ENCODE data around the gene FGF14.

FGF14 gene

GRCh38 chr13:101982903-101983302 is 418.9 kb downstream of the FGF14 start:
- TF ChIP-seq, protein P1, sequence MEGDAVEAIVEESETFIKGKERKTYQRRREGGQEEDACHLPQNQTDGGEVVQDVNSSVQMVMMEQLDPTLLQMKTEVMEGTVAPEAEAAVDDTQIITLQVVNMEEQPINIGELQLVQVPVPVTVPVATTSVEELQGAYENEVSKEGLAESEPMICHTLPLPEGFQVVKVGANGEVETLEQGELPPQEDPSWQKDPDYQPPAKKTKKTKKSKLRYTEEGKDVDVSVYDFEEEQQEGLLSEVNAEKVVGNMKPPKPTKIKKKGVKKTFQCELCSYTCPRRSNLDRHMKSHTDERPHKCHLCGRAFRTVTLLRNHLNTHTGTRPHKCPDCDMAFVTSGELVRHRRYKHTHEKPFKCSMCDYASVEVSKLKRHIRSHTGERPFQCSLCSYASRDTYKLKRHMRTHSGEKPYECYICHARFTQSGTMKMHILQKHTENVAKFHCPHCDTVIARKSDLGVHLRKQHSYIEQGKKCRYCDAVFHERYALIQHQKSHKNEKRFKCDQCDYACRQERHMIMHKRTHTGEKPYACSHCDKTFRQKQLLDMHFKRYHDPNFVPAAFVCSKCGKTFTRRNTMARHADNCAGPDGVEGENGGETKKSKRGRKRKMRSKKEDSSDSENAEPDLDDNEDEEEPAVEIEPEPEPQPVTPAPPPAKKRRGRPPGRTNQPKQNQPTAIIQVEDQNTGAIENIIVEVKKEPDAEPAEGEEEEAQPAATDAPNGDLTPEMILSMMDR (conservative IDR thresholded peaks at IDR 0.05), result no peak
- no peak for TF ChIP-seq ZFX (IDR thresholded peaks at IDR 0.05)

DNA sequence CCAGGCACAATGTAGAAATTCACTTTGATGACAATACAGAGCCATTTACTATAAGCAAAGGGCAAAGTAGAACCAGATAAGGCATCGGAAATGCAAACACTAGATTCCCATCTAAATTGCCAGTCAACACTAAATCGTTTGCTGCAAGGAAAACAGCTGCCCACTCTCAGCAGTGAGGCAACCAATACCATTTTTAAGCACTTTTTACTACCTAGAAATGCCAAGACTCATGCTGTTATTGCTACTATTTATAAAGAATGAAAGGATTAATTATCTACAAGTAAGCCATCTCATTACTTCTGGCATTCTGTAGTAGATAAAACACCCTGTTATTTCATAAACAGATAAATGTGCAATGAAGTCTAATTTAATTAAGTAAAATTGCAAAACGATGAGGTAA is 422.0 kb downstream of the FGF14 start:
- TF ChIP-seq, protein P1 (conservative IDR thresholded peaks at IDR 0.05), result no peak
- no peak overlapping the region for H3K27ac ChIP-seq

More at GRCh38 chr13:101982903-101983302, 418.9 kb downstream of the FGF14 start:
- no peak overlapping the region for H3K27ac ChIP-seq

DNA sequence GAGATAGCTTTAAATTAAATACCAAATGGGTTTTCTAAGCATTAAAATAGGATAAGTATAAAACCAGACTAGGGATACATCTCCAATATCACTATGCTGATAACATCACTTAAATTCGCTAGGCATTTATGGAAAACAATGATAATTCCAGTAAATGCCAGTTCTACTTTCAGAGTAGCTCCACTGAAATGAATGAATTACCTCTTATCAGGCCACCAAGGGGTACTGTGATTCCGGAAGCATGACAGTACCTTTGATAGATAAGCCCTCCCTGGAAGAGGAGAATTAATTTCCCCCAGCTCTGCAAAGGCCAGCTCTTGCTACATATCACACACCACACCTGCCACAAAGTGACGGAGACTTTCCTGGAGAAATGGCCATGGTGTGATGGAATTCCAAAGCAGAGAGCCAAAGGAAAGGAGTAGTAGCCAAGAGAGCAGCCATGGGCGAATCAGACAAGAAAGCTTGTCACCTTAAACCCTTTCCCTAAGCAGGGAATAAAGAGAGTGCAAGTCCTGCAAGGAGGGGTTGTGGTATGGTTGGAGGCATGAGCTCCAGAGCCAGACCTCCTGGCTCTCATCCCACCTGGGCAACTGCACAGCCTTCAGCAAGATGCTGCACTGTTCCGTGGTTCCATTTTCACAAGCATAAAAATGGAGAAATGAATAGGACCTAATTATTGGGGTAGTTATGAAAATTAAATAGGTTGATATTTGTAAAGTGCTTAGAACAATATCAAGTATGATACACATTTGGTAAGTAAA is 423.1 kb downstream of the FGF14 start:
- TF ChIP-seq ZFX (IDR thresholded peaks at IDR 0.05), result no peak
- TF ChIP-seq, protein P1 (conservative IDR thresholded peaks at IDR 0.05), result no peak
- H3K27ac ChIP-seq, result no peak overlapping the region

DNA sequence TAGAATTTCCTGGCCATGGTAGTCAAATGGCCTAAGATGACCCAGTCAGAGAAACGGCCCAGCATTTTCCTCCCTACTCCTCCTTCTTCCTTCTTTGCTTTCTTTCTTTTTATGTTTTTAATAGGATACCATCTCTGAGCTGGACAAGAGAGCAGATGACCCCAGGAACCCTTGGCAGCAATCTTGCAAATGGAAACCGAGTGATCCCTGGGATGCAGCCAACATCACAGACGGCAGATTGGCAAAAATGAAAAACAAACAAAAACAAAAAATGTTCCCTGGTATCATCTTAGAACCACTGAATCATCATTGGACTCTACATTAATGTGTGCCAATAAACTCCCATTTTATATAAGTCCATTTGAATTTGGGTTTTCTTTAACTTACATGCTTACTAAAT is 424.4 kb downstream of the FGF14 start:
- no peak for TF ChIP-seq ZFX (IDR thresholded peaks at IDR 0.05)
- no peak overlapping the region; the same call in 1 of the 2 replicates for H3K27ac ChIP-seq

- TF ChIP-seq, protein P1 (conservative IDR thresholded peaks at IDR 0.05), result no peak
- TF ChIP-seq ZFX (IDR thresholded peaks at IDR 0.05), result no peak
- H3K27ac ChIP-seq, result no peak overlapping the region
Measured at GRCh38 chr13:101972191-101972590, 429.7 kb downstream of the FGF14 start.

- no peak overlapping the region for H3K27ac ChIP-seq
Measured at GRCh38 chr13:101970341-101970740, 431.5 kb downstream of the FGF14 start.

GRCh38 chr13:101967781-101968180 is 434.1 kb downstream of the FGF14 start:
- no peak overlapping the region for H3K27ac ChIP-seq
- TF ChIP-seq ZFX (IDR thresholded peaks at IDR 0.05), result no peak
- TF ChIP-seq, protein P1 (conservative IDR thresholded peaks at IDR 0.05), result no peak

More at GRCh38 chr13:101970341-101970740, 431.5 kb downstream of the FGF14 start:
- TF ChIP-seq ZFX (IDR thresholded peaks at IDR 0.05), result no peak
- TF ChIP-seq, protein P1 (conservative IDR thresholded peaks at IDR 0.05), result no peak

GRCh38 chr13:101967216-101967615 is 434.6 kb downstream of the FGF14 start:
- no peak overlapping the region for H3K27ac ChIP-seq
- TF ChIP-seq ZFX (IDR thresholded peaks at IDR 0.05), result no peak
- TF ChIP-seq, protein P1 (conservative IDR thresholded peaks at IDR 0.05), result no peak

Data from C4-2B (cell line).